ENCODE results near the gene PCDHGA6.

The PCDHGA6 gene

GRCh38 chr5:141422742-141423291 lies 49.1 kb downstream of the PCDHGA6 start:
- DNase-seq, result no peak

- DNase-seq, result no peak
Measured at GRCh38 chr5:141427783-141428426, 54.2 kb downstream of the PCDHGA6 start.

Data from activated T-cell treated with anti-CD3 and anti-CD28 coated beads, Interleukin-2, amount 50 U/mL, for 48 hours (primary cell).